Activated T-helper 17 cell treated with anti-CD3 and anti-CD28 coated beads, Interleukin-2, amount 50 U/mL, for 72 hours (primary cell): ENCODE results near the gene SIGLEC8. TPM values are rescaled to one million over a fixed set of nuclear protein-coding genes. Genes with fewer than 3 reads are reported as not detected.

Experiments
- ATAC-seq: fragments of 150-1000 bp; cut with Tn5 transposase; replicated peaks from 2 replicates; pipeline ENCODE4 v1.10.0; 2021; ENCODE audit warnings: mild to moderate bottlenecking, moderate library complexity
- H3K27ac Mint-ChIP-seq: one replicate; pipeline ENCODE4 v1.8.0; 2022; ENCODE audit warnings: mixed read lengths
- H3K27me3 Mint-ChIP-seq: one replicate; pipeline ENCODE4 v1.8.0; 2022; ENCODE audit warnings: mixed read lengths
- H3K36me3 Mint-ChIP-seq: one replicate; pipeline ENCODE4 v1.8.0; 2022; ENCODE audit warnings: low read depth, mild to moderate bottlenecking, mixed read lengths
- H3K4me1 Mint-ChIP-seq: one replicate; pipeline ENCODE4 v1.8.0; 2022; ENCODE audit warnings: mixed read lengths
- H3K4me3 Mint-ChIP-seq: one replicate; pipeline ENCODE4 v1.8.0; 2022; ENCODE audit warnings: mild to moderate bottlenecking, mixed read lengths
- H3K9me3 Mint-ChIP-seq: one replicate; pipeline ENCODE4 v1.8.0; 2022; ENCODE audit warnings: mixed read lengths
- total RNA-seq, 2 donors: library from RNA; stranded (reverse); gene quantifications; one replicate each; pipeline ENCODE4 v1.2.3, GENCODE V29; 2022

Gene SIGLEC8
- total RNA-seq, 2 donors from 2014 or later: not detected

GRCh38 chr19:51485960-51486660, 27.9 kb upstream of the SIGLEC8 start:
- H3K9me3 Mint-ChIP-seq: no peaks in the 10 kb centered on the region
- no peak overlapping the region for H3K27ac Mint-ChIP-seq
- no peaks in the 10 kb centered on the region for H3K36me3 Mint-ChIP-seq
- no peak for ATAC-seq
- H3K27me3 Mint-ChIP-seq: peaks cover 19% of the 10 kb centered on the region
- no peak overlapping the region for H3K4me3 Mint-ChIP-seq
- H3K4me1 Mint-ChIP-seq: peaks cover 7% of the 10 kb centered on the region

- Mint-ChIP-seq H3K27me3 (peaks cover 24% of the 10 kb centered on the region), H3K4me1 (peaks cover 14% of the 10 kb centered on the region), H3K9me3 (no peaks in the 10 kb centered on the region), H3K36me3 (no peaks in the 10 kb centered on the region), H3K4me3 (peak overlapping the region; percentile 20), H3K27ac (peak overlapping the region; percentile 1)
- ATAC-seq: no peak
Measured at GRCh38 chr19:51480590-51480989, 22.3 kb upstream of the SIGLEC8 start.

GRCh38 chr19:51479531-51480331, 21.5 kb upstream of the SIGLEC8 start:
- Mint-ChIP-seq H3K27me3 (peaks cover 18% of the 10 kb centered on the region), H3K4me3 (peak overlapping the region; percentile 20), H3K9me3 (no peaks in the 10 kb centered on the region), H3K4me1 (peaks cover 14% of the 10 kb centered on the region), H3K36me3 (no peaks in the 10 kb centered on the region), H3K27ac (peak overlapping the region; percentile 1)
- peak; percentile 98 for ATAC-seq

GRCh38 chr19:51478381-51479234, 20.4 kb upstream of the SIGLEC8 start, which contains the start of gene CEACAM18:
Gene CEACAM18, plus strand, starts transcription at chr19:51478539.
- Mint-ChIP-seq H3K36me3 (no peaks in the 10 kb centered on the region), H3K9me3 (no peaks in the 10 kb centered on the region), H3K4me1 (peaks cover 14% of the 10 kb centered on the region), H3K27me3 (peaks cover 18% of the 10 kb centered on the region), H3K4me3 (no peak within 1 kb of the TSS), H3K27ac (no peak within 1 kb of the TSS)
- ATAC-seq: no peak

GRCh38 chr19:51477344-51477743, 19.1 kb upstream of the SIGLEC8 start:
- H3K27ac Mint-ChIP-seq: no peak overlapping the region
- H3K9me3 Mint-ChIP-seq: no peaks in the 10 kb centered on the region
- H3K4me3 Mint-ChIP-seq: no peak overlapping the region
- ATAC-seq: no peak
- H3K4me1 Mint-ChIP-seq: peaks cover 21% of the 10 kb centered on the region
- no peaks in the 10 kb centered on the region for H3K36me3 Mint-ChIP-seq
- peaks cover 18% of the 10 kb centered on the region for H3K27me3 Mint-ChIP-seq

GRCh38 chr19:51476164-51476563, 17.9 kb upstream of the SIGLEC8 start:
- Mint-ChIP-seq H3K4me3 (no peak overlapping the region), H3K36me3 (no peaks in the 10 kb centered on the region), H3K9me3 (no peaks in the 10 kb centered on the region), H3K27ac (no peak overlapping the region), H3K27me3 (peaks cover 18% of the 10 kb centered on the region), H3K4me1 (peaks cover 21% of the 10 kb centered on the region)
- no peak for ATAC-seq

GRCh38 chr19:51473009-51473707, 14.9 kb upstream of the SIGLEC8 start:
- H3K4me1 Mint-ChIP-seq: peaks cover 7% of the 10 kb centered on the region
- peaks cover 11% of the 10 kb centered on the region for H3K27me3 Mint-ChIP-seq
- ATAC-seq: peak; percentile 90
- H3K9me3 Mint-ChIP-seq: no peaks in the 10 kb centered on the region
- no peaks in the 10 kb centered on the region for H3K36me3 Mint-ChIP-seq
- peak overlapping the region; percentile 6 for H3K27ac Mint-ChIP-seq
- H3K4me3 Mint-ChIP-seq: no peak overlapping the region

- H3K27ac Mint-ChIP-seq: peak overlapping the region; percentile 6
- H3K36me3 Mint-ChIP-seq: no peaks in the 10 kb centered on the region
- H3K4me3 Mint-ChIP-seq: no peak overlapping the region
- no peaks in the 10 kb centered on the region for H3K9me3 Mint-ChIP-seq
- ATAC-seq: peak; percentile 43
- peaks cover 14% of the 10 kb centered on the region for H3K27me3 Mint-ChIP-seq
- peaks cover 7% of the 10 kb centered on the region for H3K4me1 Mint-ChIP-seq
Measured at GRCh38 chr19:51472607-51473006, 14.4 kb upstream of the SIGLEC8 start.

GRCh38 chr19:51471527-51471926, 13.3 kb upstream of the SIGLEC8 start:
- no peaks in the 10 kb centered on the region for H3K36me3 Mint-ChIP-seq
- no peaks in the 10 kb centered on the region for H3K9me3 Mint-ChIP-seq
- peaks cover 13% of the 10 kb centered on the region for H3K27me3 Mint-ChIP-seq
- ATAC-seq: no peak
- H3K4me3 Mint-ChIP-seq: no peak overlapping the region
- peaks cover 7% of the 10 kb centered on the region for H3K4me1 Mint-ChIP-seq
- no peak overlapping the region for H3K27ac Mint-ChIP-seq

- no peak overlapping the region for H3K27ac Mint-ChIP-seq
- H3K36me3 Mint-ChIP-seq: no peaks in the 10 kb centered on the region
Measured at GRCh38 chr19:51470966-51471365, 12.7 kb upstream of the SIGLEC8 start.

GRCh38 chr19:51469629-51470028, 11.4 kb upstream of the SIGLEC8 start:
- Mint-ChIP-seq H3K4me1 (peaks cover 7% of the 10 kb centered on the region), H3K27ac (no peak overlapping the region), H3K4me3 (no peak overlapping the region), H3K36me3 (no peaks in the 10 kb centered on the region), H3K9me3 (no peaks in the 10 kb centered on the region), H3K27me3 (peaks cover 22% of the 10 kb centered on the region)
- no peak for ATAC-seq

More at GRCh38 chr19:51470966-51471365, 12.7 kb upstream of the SIGLEC8 start:
- H3K27me3 Mint-ChIP-seq: peaks cover 16% of the 10 kb centered on the region
- ATAC-seq: no peak
- peaks cover 7% of the 10 kb centered on the region for H3K4me1 Mint-ChIP-seq
- no peak overlapping the region for H3K4me3 Mint-ChIP-seq
- no peaks in the 10 kb centered on the region for H3K9me3 Mint-ChIP-seq

- Mint-ChIP-seq H3K36me3 (no peaks in the 10 kb centered on the region), H3K27ac (no peak overlapping the region), H3K9me3 (no peaks in the 10 kb centered on the region), H3K4me1 (peaks cover 7% of the 10 kb centered on the region), H3K4me3 (no peak overlapping the region), H3K27me3 (peaks cover 22% of the 10 kb centered on the region)
- ATAC-seq: no peak
Measured at GRCh38 chr19:51469162-51469561, 10.9 kb upstream of the SIGLEC8 start.

GRCh38 chr19:51468545-51468920, 10.3 kb upstream of the SIGLEC8 start:
- no peaks in the 10 kb centered on the region for H3K9me3 Mint-ChIP-seq
- H3K4me1 Mint-ChIP-seq: peaks cover 7% of the 10 kb centered on the region
- H3K36me3 Mint-ChIP-seq: no peaks in the 10 kb centered on the region
- H3K27me3 Mint-ChIP-seq: peaks cover 23% of the 10 kb centered on the region
- H3K27ac Mint-ChIP-seq: no peak overlapping the region
- H3K4me3 Mint-ChIP-seq: no peak overlapping the region
- ATAC-seq: no peak
